ENCODE measurements around the gene TRIAP1. TPM values are rescaled to one million over a fixed set of nuclear protein-coding genes. Genes with fewer than 3 reads are reported as not detected.

Gene TRIAP1
- total RNA-seq, 1 donor from 2014 or later, result 26.3 TPM

Other genes with a start within 250 kb of the TRIAP1 start
- gene RPLP0, start 245.3 kb downstream of the TRIAP1 start, total RNA-seq, result 1,691 to 2,186 TPM (median 1,706 TPM) in 3 replicates
- gene PXN, start 180.7 kb downstream of the TRIAP1 start, total RNA-seq, result 68.1 to 79.5 TPM (median 70.5 TPM) in 3 replicates
- gene RNU4-2, start 154.5 kb downstream of the TRIAP1 start, total RNA-seq, result 4,282 to 4,899 TPM (median 4,793 TPM) in 3 replicates
- gene RNU4-1, start 153.1 kb downstream of the TRIAP1 start, total RNA-seq, result 1,613 to 1,880 TPM (median 1,738 TPM) in 3 replicates
- 2.2 to 2.4 TPM (median 2.2 TPM) in 3 replicates for gene SIRT4, start 144.1 kb downstream of the TRIAP1 start, total RNA-seq
- 0.42 to 1.1 TPM in 2 of 3 replicates, not detected in the other for gene PLA2G1B, start 118.6 kb downstream of the TRIAP1 start, total RNA-seq
- 2.5 to 2.8 TPM (median 2.6 TPM) in 3 replicates for gene MSI1, start 77.2 kb downstream of the TRIAP1 start, total RNA-seq
- 299 to 302 TPM (median 300 TPM) in 3 replicates for gene COX6A1, start 8.3 kb downstream of the TRIAP1 start, total RNA-seq
- gene GATC, start 60 bp upstream of the TRIAP1 start, total RNA-seq, result 17.6 to 18.8 TPM (median 18.0 TPM) in 3 replicates
- 108 to 150 TPM (median 113 TPM) in 3 replicates for gene SRSF9, start 23.4 kb upstream of the TRIAP1 start, total RNA-seq
- 317 to 550 TPM (median 322 TPM) in 3 replicates for gene DYNLL1, start 49.7 kb upstream of the TRIAP1 start, total RNA-seq
- gene COQ5, start 82.8 kb upstream of the TRIAP1 start, total RNA-seq, result 16.2 to 22.9 TPM (median 19.8 TPM) in 3 replicates
- gene RNF10, start 88.0 kb upstream of the TRIAP1 start, total RNA-seq, result 136 to 138 TPM (median 136 TPM) in 3 replicates
- 25.1 to 59.8 TPM (median 27.8 TPM) in 3 replicates for gene POP5, start 135.0 kb upstream of the TRIAP1 start, total RNA-seq
- gene CABP1, start 194.2 kb upstream of the TRIAP1 start, total RNA-seq, result not detected in 3 replicates
- 143 to 204 TPM (median 144 TPM) in 3 replicates for gene MLEC, start 240.8 kb upstream of the TRIAP1 start, total RNA-seq